RWPE2 (cell line): Measurements from ENCODE around the gene RNF135.
"Not testable (repeated sequence)": the region's sequence is repeated elsewhere in the genome, so short reads cannot be mapped to it uniquely, and the experiment has no call there.

Experiments
- ATAC-seq: fragments of 200-7000 bp; cut with Tn5 transposase; 3 replicates; pipeline ENCODE4 v1.9.1; 2021; ENCODE audit warnings: low read depth
- DNase-seq: peaks from one replicate; pipeline ENCODE4 v3.0.0-alpha.2; 2020; ENCODE audit warnings: low spot score
- H3K27ac ChIP-seq: fragments of 450-650 bp; 2 replicates; pipeline ENCODE4 v1.5.1; 2017; ENCODE audit warnings: mild to moderate bottlenecking; ENCODE audit not compliant: poor library complexity, severe bottlenecking
- H3K27me3 ChIP-seq: fragments of 250-450 bp; sonication (Bioruptor Pico); 2 replicates; pipeline ENCODE4 v1.5.1; 2021; ENCODE audit warnings: mild to moderate bottlenecking, moderate library complexity; ENCODE audit not compliant: insufficient read depth, poor library complexity, severe bottlenecking
- H3K36me3 ChIP-seq: fragments of 250-450 bp; sonication (Bioruptor Pico); 2 replicates; pipeline ENCODE4 v1.5.1; 2020; ENCODE audit warnings: low read depth, mild to moderate bottlenecking, moderate library complexity
- H3K4me1 ChIP-seq: fragments of 250-450 bp; sonication (Bioruptor Pico); 2 replicates; pipeline ENCODE4 v1.5.1; 2021; ENCODE audit warnings: mild to moderate bottlenecking, moderate library complexity; ENCODE audit not compliant: insufficient read depth, poor library complexity, severe bottlenecking
- H3K4me3 ChIP-seq: fragments of 250-450 bp; sonication (Bioruptor Pico); 2 replicates; pipeline ENCODE4 v1.5.1; 2021; ENCODE audit warnings: mild to moderate bottlenecking, moderate library complexity; ENCODE audit not compliant: severe bottlenecking
- H3K9me3 ChIP-seq: fragments of 250-450 bp; sonication (Bioruptor Pico); 2 replicates; pipeline ENCODE4 v1.5.1; 2021; ENCODE audit warnings: mild to moderate bottlenecking, moderate library complexity; ENCODE audit not compliant: severe bottlenecking
- CTCF ChIP-seq: fragments of 450-650 bp; IDR thresholded peaks from one replicate; pipeline ENCODE4 v1.5.1; 2017; ENCODE audit warnings: mild to moderate bottlenecking, moderate library complexity; ENCODE audit not compliant: poor library complexity, severe bottlenecking

The RNF135 gene

DNA sequence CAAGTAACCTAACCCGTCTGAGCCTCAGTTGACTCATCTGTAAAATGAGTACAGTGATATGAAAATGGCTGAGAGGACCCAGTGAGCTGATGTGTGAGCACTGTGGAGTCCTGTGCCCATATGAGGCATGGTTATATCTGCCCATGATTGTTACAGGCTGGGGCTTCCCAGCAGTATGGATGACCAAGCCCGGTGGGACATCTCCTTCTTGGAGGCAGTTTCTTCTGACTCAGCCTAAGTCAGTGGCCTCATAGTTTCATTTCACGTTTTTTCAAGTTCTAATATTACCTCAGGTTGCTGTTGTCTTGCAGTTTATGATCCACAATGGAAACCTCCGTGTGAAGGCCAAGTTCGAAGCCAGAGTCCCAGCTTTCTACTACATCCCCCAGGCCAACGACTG is 44.3 kb upstream of the RNF135 start:
- ATAC-seq (no peak), DNase-seq (no peak)
- no peaks in the 10 kb centered on the region for H3K9me3 ChIP-seq
- no peaks in the 10 kb centered on the region for H3K4me1 ChIP-seq
- H3K27ac ChIP-seq, result no peak overlapping the region
- no peak for TF ChIP-seq CTCF
- H3K27me3 ChIP-seq, result peaks cover 25% of the 10 kb centered on the region
- no peaks in the 10 kb centered on the region for H3K36me3 ChIP-seq
- no peak overlapping the region for H3K4me3 ChIP-seq

DNA sequence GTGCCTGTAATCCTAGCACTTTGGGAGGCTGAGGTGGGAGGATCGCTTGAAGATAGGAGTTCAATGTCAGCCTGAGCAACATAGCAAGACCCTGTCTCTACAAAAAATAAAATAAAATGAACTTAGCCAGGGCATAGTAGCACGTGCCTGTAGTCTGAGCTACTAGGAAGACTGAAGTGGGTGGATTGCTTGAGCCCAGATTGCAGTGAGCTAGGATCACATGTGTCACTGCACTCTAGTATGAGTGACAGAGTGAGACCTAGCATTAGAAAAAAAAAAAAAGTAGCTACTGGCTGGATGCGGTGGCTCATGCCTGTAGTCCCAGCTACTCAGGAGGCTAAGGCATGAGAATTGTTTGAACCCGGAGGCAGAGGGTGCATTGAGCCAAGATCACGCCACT is 43.1 kb upstream of the RNF135 start:
- Histone ChIP-seq H3K4me3 (no peak overlapping the region), H3K9me3 (no peaks in the 10 kb centered on the region), H3K4me1 (no peaks in the 10 kb centered on the region), H3K27ac (no peak overlapping the region), H3K27me3 (peaks cover 16% of the 10 kb centered on the region), H3K36me3 (no peaks in the 10 kb centered on the region)
- no peak for TF ChIP-seq CTCF
- no peak for ATAC-seq
- DNase-seq, result no peak

DNA sequence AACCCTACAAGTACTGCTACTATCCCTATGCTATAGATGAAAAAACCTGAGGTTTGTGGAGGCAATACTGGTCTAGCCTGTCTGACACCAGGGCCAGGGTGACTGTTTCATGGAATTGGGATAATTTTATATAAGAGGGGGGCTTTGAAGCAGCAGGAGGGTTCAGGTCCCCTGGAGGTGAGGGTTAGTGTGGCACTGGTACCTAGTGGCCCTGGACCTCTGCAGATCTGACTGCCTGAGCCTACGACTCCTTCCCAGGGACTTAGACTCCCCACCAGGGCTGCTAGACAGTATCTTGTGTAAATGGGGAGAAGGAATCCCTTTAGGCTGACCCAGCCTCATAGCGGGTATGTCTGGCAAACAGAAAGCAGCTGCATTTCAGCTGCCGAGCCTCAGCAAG is 42.3 kb upstream of the RNF135 start:
- peaks cover 9% of the 10 kb centered on the region for H3K27me3 ChIP-seq
- H3K4me1 ChIP-seq, result no peaks in the 10 kb centered on the region
- H3K27ac ChIP-seq, result no peak overlapping the region
- DNase-seq (no peak), ATAC-seq (no peak)
- no peaks in the 10 kb centered on the region for H3K36me3 ChIP-seq
- TF ChIP-seq CTCF, result no peak
- H3K9me3 ChIP-seq, result no peaks in the 10 kb centered on the region
- H3K4me3 ChIP-seq, result no peak overlapping the region

GRCh38 chr17:30929081-30929633 is 41.7 kb upstream of the RNF135 start:
- no peak for TF ChIP-seq CTCF

GRCh38 chr17:30929861-30930260 is 41.0 kb upstream of the RNF135 start:
- not testable (repeated sequence) for H3K4me1 ChIP-seq, H3K36me3 ChIP-seq, H3K9me3 ChIP-seq, DNase-seq, H3K4me3 ChIP-seq, H3K27ac ChIP-seq, ATAC-seq, H3K27me3 ChIP-seq

More at GRCh38 chr17:30929081-30929633, 41.7 kb upstream of the RNF135 start:
- Histone ChIP-seq H3K27ac (no peak overlapping the region), H3K27me3 (peaks cover 5% of the 10 kb centered on the region), H3K4me1 (no peaks in the 10 kb centered on the region), H3K4me3 (no peak overlapping the region), H3K9me3 (no peaks in the 10 kb centered on the region), H3K36me3 (no peaks in the 10 kb centered on the region)
- DNase-seq (no peak), ATAC-seq (no peak)
